NB4 (cell line): ENCODE measurements around the gene ZNF865.

ENCODE experiments used
- DNase-seq: peaks from one replicate; pipeline ENCODE4 v3.0.0; 2010; ENCODE audit warnings: low read depth
- H3K4me3 ChIP-seq: one replicate; pipeline ENCODE4 v1.5.1; 2011; ENCODE audit warnings: mild to moderate bottlenecking, low read depth, low read length, moderate library complexity
- CTCF ChIP-seq: IDR thresholded peaks from one replicate; pipeline ENCODE4 v1.5.1; 2012; ENCODE audit warnings: low read depth, low read length
- MYC ChIP-seq: IDR thresholded peaks from 2 replicates; pipeline ENCODE4 v1.6.1; 2011; ENCODE audit warnings: low read depth, low read length
- POLR2A ChIP-seq: IDR thresholded peaks from 2 replicates; pipeline ENCODE4 v1.6.1; 2011; ENCODE audit warnings: mild to moderate bottlenecking; ENCODE audit not compliant: insufficient read length; ENCODE audit errors: extremely low read depth
- TF ChIP-seq, protein P1 (sequence below): IDR thresholded peaks from 2 replicates; pipeline ENCODE4 v1.6.1; 2011; ENCODE audit warnings: low read depth, low read length

Gene ZNF865

DNA sequence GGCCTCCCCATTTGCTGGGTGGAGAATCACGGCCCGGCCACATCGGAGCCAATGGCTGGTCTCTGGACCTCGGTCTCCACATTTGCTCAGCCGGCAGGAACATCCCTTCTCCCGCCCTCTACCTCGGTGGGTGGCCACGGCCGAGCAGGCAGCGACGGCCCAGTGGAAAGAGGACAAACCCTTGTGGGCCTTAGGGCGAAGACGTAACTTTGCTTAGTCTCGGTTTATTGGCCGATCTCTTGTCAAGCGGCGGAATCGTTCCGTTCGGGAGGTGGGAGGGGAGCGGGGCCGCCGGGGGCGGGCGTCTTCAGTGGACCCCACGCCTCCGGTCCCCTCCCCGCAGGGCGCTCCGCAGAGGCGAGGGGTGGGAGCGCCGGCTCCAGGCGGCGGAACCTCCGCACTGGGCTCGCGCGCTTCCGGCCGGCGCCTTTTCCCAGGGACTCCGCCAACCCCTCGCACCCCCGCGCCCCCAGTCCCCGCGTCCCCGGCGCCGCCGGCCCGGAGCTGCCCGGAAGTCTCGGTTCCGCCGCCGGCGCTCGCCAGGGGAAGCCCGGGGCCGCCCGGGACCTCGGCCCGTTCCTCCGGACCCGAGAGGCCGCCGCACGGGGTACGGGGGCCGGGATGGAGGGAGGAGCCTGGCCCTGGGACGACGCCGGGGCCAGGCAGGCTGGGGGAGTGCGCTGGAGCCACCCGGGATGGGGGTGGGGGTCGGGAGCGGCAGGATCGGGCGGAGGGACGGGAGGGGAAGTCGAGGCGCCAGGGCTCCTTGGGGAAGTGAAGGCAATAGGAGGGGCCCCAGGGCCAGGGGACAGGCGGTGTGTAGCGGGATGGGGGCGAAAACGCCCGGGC lies 35.4 kb downstream of the ZNF865 start, which contains the start of gene ZNF580:
TSS of gene ZNF580 (plus strand) at position 426 of the 849 bp plus-strand sequence. CDS start 1,507 bp downstream, outside the sequence.
- no peak for TF ChIP-seq POLR2A
- TF ChIP-seq, protein P1, sequence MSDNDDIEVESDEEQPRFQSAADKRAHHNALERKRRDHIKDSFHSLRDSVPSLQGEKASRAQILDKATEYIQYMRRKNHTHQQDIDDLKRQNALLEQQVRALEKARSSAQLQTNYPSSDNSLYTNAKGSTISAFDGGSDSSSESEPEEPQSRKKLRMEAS = no peak
- H3K4me3 ChIP-seq = peak within 1 kb of the TSS; percentile 69
- peak; percentile 72 for DNase-seq

GRCh38 chr19:55641426-55642152 lies 36.1 kb downstream of the ZNF865 start:
- H3K4me3 ChIP-seq = peak overlapping the region; percentile 69
- TF ChIP-seq POLR2A (no peak), MYC (no peak)
- TF ChIP-seq, protein P1 = no peak
- DNase-seq = peak; percentile 50

- DNase-seq = no peak
- TF ChIP-seq, protein P1 = no peak
- TF ChIP-seq MYC (no peak), CTCF (no peak), POLR2A (no peak)
- H3K4me3 ChIP-seq = peak overlapping the region; percentile 78
These were observed 36.9 kb downstream of the ZNF865 start for GRCh38 chr19:55642153-55643002.

DNA sequence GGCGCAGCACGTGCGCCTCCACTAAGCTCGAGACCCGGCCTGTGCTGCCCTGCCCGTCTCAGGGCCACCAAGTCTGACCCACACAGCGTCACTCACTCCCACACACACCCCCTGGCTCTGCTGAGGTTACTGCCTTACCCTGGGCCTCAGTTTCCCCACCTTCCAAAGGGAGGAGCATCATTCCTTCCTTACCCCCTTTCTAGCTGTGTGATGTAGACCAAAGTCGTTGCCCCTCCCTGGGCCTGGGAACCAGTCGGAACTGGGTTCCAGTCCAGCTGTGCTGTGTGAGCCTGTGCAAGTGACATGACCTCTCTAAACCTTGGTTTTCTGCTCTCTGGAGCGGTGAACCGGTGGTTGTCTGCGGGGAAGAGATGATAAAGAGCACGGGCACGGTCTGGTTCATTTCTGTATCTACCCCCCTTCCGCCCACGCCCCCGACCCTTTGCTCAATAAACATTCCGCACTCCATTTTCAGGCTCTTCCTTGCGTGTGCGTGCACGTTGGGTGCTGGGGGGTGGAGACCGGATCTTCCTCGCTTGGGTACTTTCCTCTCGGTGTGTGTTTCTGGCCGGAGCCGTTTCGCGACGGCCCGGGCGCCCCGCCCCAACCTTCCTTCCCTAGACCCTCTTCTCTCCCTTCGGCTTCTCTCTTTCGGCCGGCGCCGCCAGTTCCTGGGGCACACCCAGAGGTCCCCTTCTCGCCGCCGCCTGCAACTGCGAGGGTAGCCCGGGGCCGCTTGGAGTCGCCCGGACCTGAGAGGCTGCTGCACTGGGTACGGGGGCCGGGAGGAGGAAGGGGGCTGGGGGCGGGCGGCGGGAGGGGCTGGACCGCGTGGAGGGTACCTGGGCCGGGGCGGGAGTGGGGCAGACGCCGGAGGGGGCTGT lies 37.8 kb downstream of the ZNF865 start, which contains the start of gene ZNF581:
TSS of gene ZNF581 (plus strand) at position 647 of the 884 bp plus-strand sequence. CDS start 923 bp downstream, outside the sequence.
- peak; percentile 77 for DNase-seq
- peak within 1 kb of the TSS; percentile 78 for H3K4me3 ChIP-seq
- peak; percentile 48; the same call in 1 of the 2 replicates for TF ChIP-seq MYC
- TF ChIP-seq POLR2A = no peak

DNA sequence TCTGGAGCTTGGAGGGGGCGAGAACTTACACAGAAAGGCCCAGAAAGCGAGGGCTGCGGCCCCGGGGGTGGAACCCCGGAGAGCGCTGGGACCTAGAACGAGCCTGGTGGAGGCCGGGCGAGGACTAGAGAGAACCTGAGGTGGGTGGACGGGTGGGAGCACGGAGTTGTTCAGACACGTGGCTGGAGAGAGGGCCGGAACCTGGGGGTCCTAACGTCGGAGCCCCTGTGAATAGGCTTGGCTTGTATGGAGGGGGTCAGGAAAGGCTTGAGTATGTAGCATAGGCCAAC lies 38.4 kb downstream of the ZNF865 start:
- no peak for TF ChIP-seq POLR2A
- TF ChIP-seq, protein P1 = no peak
- TF ChIP-seq MYC = no peak; the same call in 1 of the 2 replicates
- TF ChIP-seq CTCF = no peak
- peak overlapping the region; percentile 78 for H3K4me3 ChIP-seq
- DNase-seq = no peak

GRCh38 chr19:55644191-55644833 lies 38.9 kb downstream of the ZNF865 start:
- H3K4me3 ChIP-seq = peak overlapping the region; percentile 78
- no peak for DNase-seq
- TF ChIP-seq, protein P1 = no peak
- no peak for TF ChIP-seq MYC
- TF ChIP-seq POLR2A = no peak
- no peak for TF ChIP-seq CTCF
